HCT116 (cell line): Measurements from ENCODE around the gene FLACC1. TPM values are rescaled to one million over a fixed set of nuclear protein-coding genes. Genes with fewer than 3 reads are reported as not detected.

Experiments used
- ATAC-seq: fragments of 200-7000 bp; cut with Tn5 transposase; 2 replicates; pipeline ENCODE4 v1.9.1; 2020; ENCODE audit warnings: mild to moderate bottlenecking, moderate library complexity
- BruUV-seq: library from RNA; stranded (reverse); fragments of 400-500 nt; replicated peaks from 2 replicates; lab custom pipeline; 2021; lab: Mats Ljungman, UMichigan
- CTCF ChIA-PET: fragments of 300-600 bp; sonication (Branson Sonifier 250); formaldehyde crosslinking; loops from one replicate; lab custom pipeline; 2021; ENCODE audit warnings: antibody characterized with exemption; lab: Charles Lee
- POLR2A ChIA-PET: fragments of 300-600, 350-600 bp; sonication (Branson Sonifier 250); formaldehyde crosslinking; loops from one replicate; lab custom pipeline; 2021; ENCODE audit warnings: antibody characterized with exemption; lab: Charles Lee
- RAD21 ChIA-PET, 2 experiments: fragments of 300-600 bp; sonication (Branson Sonifier 250); formaldehyde crosslinking; loops; one replicate each; lab custom pipeline; 2023; ENCODE audit warnings: low total read pairs in 2 of 2; ENCODE audit not compliant: uncharacterized antibody in 2 of 2, unreplicated experiment in 2 of 2, low non-redundant PET in 1 of 2; lab: Charles Lee
- DNase-seq: peaks from one replicate; pipeline ENCODE4 v3.0.0-alpha.2; 2010; ENCODE audit warnings: low read depth, low spot score
- H2AFZ ChIP-seq: fragments of 200-600 bp; shearing (Covaris generic), sonication (generic); 2 replicates; pipeline ENCODE4 v1.6.1; 2017; ENCODE audit warnings: low read depth, mixed run types, mixed read lengths, antibody characterized with exemption, low read length; ENCODE audit not compliant: poor library complexity, severe bottlenecking
- H3K27ac ChIP-seq: 2 replicates; pipeline ENCODE4 v1.5.1; 2012; ENCODE audit warnings: low read depth, low read length
- H3K27me3 ChIP-seq: fragments of 200-600 bp; sonication (generic); 2 replicates; pipeline ENCODE4 v1.6.1; 2016; ENCODE audit warnings: mixed run types, low read length, mixed read lengths; ENCODE audit not compliant: insufficient read depth
- H3K36me3 ChIP-seq, 2 experiments: fragments of 200-500 bp in 1 of 2; fragments of 200-600 bp in 1 of 2; sonication (Bioruptor generic) in 1 of 2; sonication (generic) in 1 of 2; 2 replicates each; pipeline versions ENCODE4 v1.5.1 to v1.6.1; 2014 to 2016; ENCODE audit warnings: low read length in 2 of 2, inconsistent platforms in 1 of 2, mixed read lengths in 1 of 2, mixed run types in 1 of 2; ENCODE audit not compliant: insufficient read depth in 2 of 2, control insufficient read depth in 1 of 2
- H3K4me1 ChIP-seq, 2 experiments: fragments of 200-600 bp in 1 of 2; sonication (generic) in 1 of 2; 2 replicates each; pipeline versions ENCODE4 v1.5.1 to v1.6.1; 2012 to 2017; ENCODE audit warnings: low read length in 2 of 2, inconsistent platforms in 1 of 2, mild to moderate bottlenecking in 1 of 2, mixed read lengths in 1 of 2, mixed run types in 1 of 2, moderate library complexity in 1 of 2; ENCODE audit not compliant: insufficient read depth in 2 of 2, control insufficient read depth in 1 of 2
- H3K4me2 ChIP-seq: fragments of 200-600 bp; sonication (generic); 2 replicates; pipeline ENCODE4 v1.6.1; 2017; ENCODE audit warnings: mixed run types, low read length, mixed read lengths
- H3K4me3 ChIP-seq, 2 experiments: fragments of 200-600 bp in 1 of 2; sonication (generic) in 1 of 2; replicated peaks in 1 of 2; 2 replicates each; pipeline ENCODE4 v1.5.1; 2011 to 2016; ENCODE audit warnings: low read length in 2 of 2, control low read depth in 1 of 2, low read depth in 1 of 2, mild to moderate bottlenecking in 1 of 2, mixed read lengths in 1 of 2, mixed run types in 1 of 2
- H3K79me2 ChIP-seq: fragments of 200-600 bp; sonication (generic); 2 replicates; pipeline ENCODE4 v1.6.1; 2017; ENCODE audit warnings: mild to moderate bottlenecking, mixed run types, low read length, moderate library complexity, mixed read lengths; ENCODE audit not compliant: insufficient read depth
- H3K9ac ChIP-seq: fragments of 200-600 bp; sonication (generic); 2 replicates; pipeline ENCODE4 v1.6.1; 2016; ENCODE audit warnings: low read length, mixed read lengths
- H3K9me2 ChIP-seq: fragments of 200-600 bp; sonication (generic), shearing (Covaris generic); 2 replicates; pipeline ENCODE4 v1.6.1; 2017; ENCODE audit warnings: mixed run types, mild to moderate bottlenecking, moderate library complexity; ENCODE audit not compliant: insufficient read depth
- H3K9me3 ChIP-seq, 2 experiments: fragments of 200-500 bp in 1 of 2; fragments of 200-600 bp in 1 of 2; sonication (Bioruptor generic) in 1 of 2; sonication (generic) in 1 of 2; 2 replicates each; pipeline ENCODE4 v1.6.1; 2014 to 2017; ENCODE audit warnings: low read length in 2 of 2, mixed read lengths in 2 of 2, inconsistent platforms in 1 of 2, low read depth in 1 of 2, mild to moderate bottlenecking in 1 of 2, mixed run types in 1 of 2, moderate library complexity in 1 of 2; ENCODE audit not compliant: control insufficient read depth in 1 of 2, insufficient read depth in 1 of 2
- H4K20me1 ChIP-seq: fragments of 200-600 bp; sonication (generic), shearing (Covaris generic); 2 replicates; pipeline ENCODE4 v1.6.1; 2017; ENCODE audit warnings: mixed run types, mild to moderate bottlenecking, moderate library complexity; ENCODE audit not compliant: insufficient read depth
- CBX3 ChIP-seq: IDR thresholded peaks from 2 replicates; pipeline ENCODE4 v1.6.1; 2012; ENCODE audit warnings: low read depth
- CEBPB ChIP-seq: IDR thresholded peaks from 2 replicates; pipeline ENCODE4 v1.6.1; 2012; ENCODE audit warnings: low read depth
- EGR1 ChIP-seq: IDR thresholded peaks from 2 replicates; pipeline ENCODE4 v1.6.1; 2012; ENCODE audit warnings: low read depth
- EZH2 ChIP-seq: fragments of 200-600 bp; sonication (generic); IDR thresholded peaks from 2 replicates; pipeline ENCODE4 v1.6.1; 2017; ENCODE audit warnings: antibody characterized with exemption, mixed run types
- EZH2phosphoT487 ChIP-seq: fragments of 200-600 bp; IDR thresholded peaks from 2 replicates; pipeline ENCODE4 v1.6.1; 2018; ENCODE audit warnings: antibody characterized with exemption, borderline replicate concordance
- POLR2AphosphoS5 ChIP-seq: IDR thresholded peaks from 2 replicates; pipeline ENCODE4 v1.6.1; 2011; ENCODE audit warnings: mild to moderate bottlenecking, low read depth, low read length, moderate library complexity
- RAD21 ChIP-seq: IDR thresholded peaks from 2 replicates; pipeline ENCODE4 v1.6.1; 2012; ENCODE audit warnings: low read depth, mild to moderate bottlenecking
- SIN3A ChIP-seq: IDR thresholded peaks from 2 replicates; pipeline ENCODE4 v1.6.1; 2012; ENCODE audit warnings: low read depth
- SP1 ChIP-seq: IDR thresholded peaks from 2 replicates; pipeline ENCODE4 v1.6.1; 2012; ENCODE audit warnings: low read depth
- TCF7L2 ChIP-seq: IDR thresholded peaks from 2 replicates; pipeline ENCODE4 v1.7.0; 2011; ENCODE audit warnings: borderline replicate concordance, inconsistent platforms; ENCODE audit not compliant: insufficient read depth, insufficient read length; ENCODE audit errors: extremely low read depth
- intact Hi-C: fragments of 100-400 bp; cut with micrococcal nuclease; formaldehyde crosslinking; loops from 2 replicates; pipeline ENCODE4 v1.10.0; 2022
- total RNA-seq: library from RNA; stranded (reverse); gene quantifications from one replicate; pipeline ENCODE4 v1.2.1, GENCODE V29; 2021; ENCODE audit not compliant: unreplicated experiment
- TF ChIP-seq, protein P1 (sequence below): IDR thresholded peaks from 2 replicates; pipeline ENCODE4 v1.6.1; 2011; ENCODE audit warnings: mild to moderate bottlenecking, low read length, moderate library complexity; ENCODE audit not compliant: insufficient replicate concordance; ENCODE audit errors: extremely low read depth
- TF ChIP-seq, protein P2 (sequence below), 3 experiments: fragments of 200-600 bp in 1 of 3; sonication (generic) in 1 of 3; IDR thresholded peaks in 2 of 3; conservative IDR thresholded peaks in 1 of 3; 2 replicates each; pipeline ENCODE4 v1.5.1; 2012 to 2017; ENCODE audit warnings: low read depth in 2 of 3, low read length in 2 of 3, antibody characterized with exemption in 1 of 3, borderline replicate concordance in 1 of 3, control low read depth in 1 of 3, mild to moderate bottlenecking in 1 of 3, mixed read lengths in 1 of 3, mixed run types in 1 of 3, moderate library complexity in 1 of 3; ENCODE audit not compliant: insufficient read depth in 1 of 3

Gene FLACC1
- total RNA-seq, 1 experiment from 2014 or later, result 0.74 TPM

DNA sequence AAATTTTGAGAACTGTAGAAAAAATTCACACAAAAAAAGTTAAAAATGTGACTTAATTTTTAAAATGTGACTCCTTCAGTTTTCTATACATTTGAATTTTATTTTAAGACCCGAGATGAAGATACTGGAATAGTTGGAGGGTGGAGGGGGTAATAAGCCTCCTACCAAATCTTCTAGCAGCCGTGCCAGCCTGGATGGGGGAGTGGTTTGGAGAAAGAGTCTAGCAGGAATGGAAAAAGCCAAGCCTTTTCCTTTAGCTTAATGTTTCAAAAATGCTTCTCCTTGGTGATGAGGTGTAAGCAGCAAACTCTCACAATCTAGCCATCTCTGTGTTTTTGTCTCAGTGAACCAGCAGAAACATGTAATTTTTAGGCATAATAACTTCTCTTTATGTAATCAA, 82.1 kb downstream of the FLACC1 start:
- ChIA-PET RAD21 (no interaction called here), CTCF (no interaction called here), POLR2A (no interaction called here)
- Histone ChIP-seq H4K20me1 (no peaks in the 10 kb centered on the region), H3K36me3 (peaks cover 21 to 22% of the 10 kb centered on the region in 2 experiments), H3K27me3 (no peaks in the 10 kb centered on the region), H3K4me2 (no peak overlapping the region), H3K27ac (no peak overlapping the region), H2AFZ (no peak overlapping the region), H3K9me2 (no peaks in the 10 kb centered on the region), H3K9ac (no peak overlapping the region), H3K79me2 (no peaks in the 10 kb centered on the region), H3K4me1 (no peaks in the 10 kb centered on the region), H3K4me3 (no peak overlapping the region), H3K9me3 (no peaks in the 10 kb centered on the region)
- no peak for ATAC-seq
- TF ChIP-seq TCF7L2 (no peak), EGR1 (no peak), POLR2AphosphoS5 (no peak), CEBPB (no peak), CBX3 (no peak), SIN3A (no peak), SP1 (no peak), RAD21 (no peak), EZH2phosphoT487 (no peak), EZH2 (no peak)
- TF ChIP-seq, protein P1, sequence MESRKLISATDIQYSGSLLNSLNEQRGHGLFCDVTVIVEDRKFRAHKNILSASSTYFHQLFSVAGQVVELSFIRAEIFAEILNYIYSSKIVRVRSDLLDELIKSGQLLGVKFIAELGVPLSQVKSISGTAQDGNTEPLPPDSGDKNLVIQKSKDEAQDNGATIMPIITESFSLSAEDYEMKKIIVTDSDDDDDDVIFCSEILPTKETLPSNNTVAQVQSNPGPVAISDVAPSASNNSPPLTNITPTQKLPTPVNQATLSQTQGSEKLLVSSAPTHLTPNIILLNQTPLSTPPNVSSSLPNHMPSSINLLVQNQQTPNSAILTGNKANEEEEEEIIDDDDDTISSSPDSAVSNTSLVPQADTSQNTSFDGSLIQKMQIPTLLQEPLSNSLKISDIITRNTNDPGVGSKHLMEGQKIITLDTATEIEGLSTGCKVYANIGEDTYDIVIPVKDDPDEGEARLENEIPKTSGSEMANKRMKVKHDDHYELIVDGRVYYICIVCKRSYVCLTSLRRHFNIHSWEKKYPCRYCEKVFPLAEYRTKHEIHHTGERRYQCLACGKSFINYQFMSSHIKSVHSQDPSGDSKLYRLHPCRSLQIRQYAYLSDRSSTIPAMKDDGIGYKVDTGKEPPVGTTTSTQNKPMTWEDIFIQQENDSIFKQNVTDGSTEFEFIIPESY, result no peak
- TF ChIP-seq, protein P2, sequence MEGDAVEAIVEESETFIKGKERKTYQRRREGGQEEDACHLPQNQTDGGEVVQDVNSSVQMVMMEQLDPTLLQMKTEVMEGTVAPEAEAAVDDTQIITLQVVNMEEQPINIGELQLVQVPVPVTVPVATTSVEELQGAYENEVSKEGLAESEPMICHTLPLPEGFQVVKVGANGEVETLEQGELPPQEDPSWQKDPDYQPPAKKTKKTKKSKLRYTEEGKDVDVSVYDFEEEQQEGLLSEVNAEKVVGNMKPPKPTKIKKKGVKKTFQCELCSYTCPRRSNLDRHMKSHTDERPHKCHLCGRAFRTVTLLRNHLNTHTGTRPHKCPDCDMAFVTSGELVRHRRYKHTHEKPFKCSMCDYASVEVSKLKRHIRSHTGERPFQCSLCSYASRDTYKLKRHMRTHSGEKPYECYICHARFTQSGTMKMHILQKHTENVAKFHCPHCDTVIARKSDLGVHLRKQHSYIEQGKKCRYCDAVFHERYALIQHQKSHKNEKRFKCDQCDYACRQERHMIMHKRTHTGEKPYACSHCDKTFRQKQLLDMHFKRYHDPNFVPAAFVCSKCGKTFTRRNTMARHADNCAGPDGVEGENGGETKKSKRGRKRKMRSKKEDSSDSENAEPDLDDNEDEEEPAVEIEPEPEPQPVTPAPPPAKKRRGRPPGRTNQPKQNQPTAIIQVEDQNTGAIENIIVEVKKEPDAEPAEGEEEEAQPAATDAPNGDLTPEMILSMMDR (IDR thresholded peaks at IDR 0.05 in 2 of 3, conservative IDR thresholded peaks at IDR 0.05 in 1 of 3; ENCODE audit: borderline replicate concordance in 1 of 3, insufficient read depth in 1 of 3, low read depth in 2 of 3, low read length in 2 of 3), result no peak
- TSS peak; percentile 12 for BruUV-seq
- intact Hi-C loops, result no loop called here
- DNase-seq, result no peak
